ENCODE data around the gene TRIM42.

TRIM42 gene

DNA sequence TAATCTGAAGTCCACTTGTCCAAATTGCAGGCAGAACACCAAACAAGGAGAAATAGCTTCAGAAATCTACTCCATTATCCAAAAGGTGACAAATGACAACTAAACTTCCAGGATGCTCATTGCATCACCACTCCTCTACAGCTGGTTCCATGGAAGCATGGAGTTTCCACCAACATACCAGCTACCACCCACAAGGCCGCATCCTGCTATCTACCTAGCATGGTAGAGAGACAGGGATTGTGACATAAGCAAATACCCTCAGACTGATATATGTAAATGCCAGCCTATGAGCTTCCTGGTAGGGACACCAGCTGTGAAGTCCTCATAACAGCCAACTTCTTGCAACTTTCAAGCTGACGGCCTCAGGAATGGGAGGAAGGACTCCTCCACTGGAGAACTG, at the start of gene TRIM42:
Gene TRIM42, plus strand, starts transcription at position 301 of the 400 bp plus-strand sequence. CDS start 166 bp downstream, outside the sequence.
- no peak for DNase-seq (ENCODE audit: low spot score)

GRCh38 chr3:140628606-140629005, 49.3 kb upstream of the TRIM42 start:
- DNase-seq (ENCODE audit: low spot score) = no peak

DNA sequence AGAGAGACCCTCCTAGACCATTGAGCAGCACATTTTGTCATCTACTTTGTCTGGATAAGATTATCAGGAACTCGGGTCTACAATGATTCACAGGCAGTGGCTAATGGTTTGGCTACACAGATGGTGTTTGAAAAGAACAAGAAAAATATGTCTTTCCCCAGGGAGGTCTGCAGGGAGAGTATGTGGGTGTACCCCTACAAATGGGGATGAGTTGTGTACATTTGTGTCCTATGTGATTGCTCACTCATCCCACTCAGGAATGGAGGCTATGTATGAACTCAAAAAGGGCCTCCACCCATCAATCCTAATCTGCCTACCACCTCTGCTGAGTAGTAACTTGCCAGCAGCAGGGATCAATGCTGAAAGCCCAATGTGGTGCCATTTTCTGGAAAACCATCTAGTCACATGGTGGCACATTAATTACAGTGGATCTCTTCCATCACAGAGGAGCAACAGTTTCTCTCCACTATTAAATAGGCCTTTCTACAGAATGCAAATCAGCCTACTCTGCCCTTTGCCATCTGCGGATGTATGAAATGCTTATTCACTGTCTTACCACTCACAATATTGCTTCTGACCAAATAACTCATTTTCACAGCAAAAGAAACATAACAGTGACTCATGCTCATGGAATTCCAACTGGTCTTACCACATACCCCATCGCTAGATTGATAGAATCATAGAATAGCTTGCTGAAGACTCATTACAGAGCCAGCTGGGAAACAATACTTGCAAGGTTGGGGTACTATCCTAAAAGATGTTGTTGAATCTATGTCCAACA, 48.3 kb upstream of the TRIM42 start:
- no peak for DNase-seq (ENCODE audit: low spot score)

DNA sequence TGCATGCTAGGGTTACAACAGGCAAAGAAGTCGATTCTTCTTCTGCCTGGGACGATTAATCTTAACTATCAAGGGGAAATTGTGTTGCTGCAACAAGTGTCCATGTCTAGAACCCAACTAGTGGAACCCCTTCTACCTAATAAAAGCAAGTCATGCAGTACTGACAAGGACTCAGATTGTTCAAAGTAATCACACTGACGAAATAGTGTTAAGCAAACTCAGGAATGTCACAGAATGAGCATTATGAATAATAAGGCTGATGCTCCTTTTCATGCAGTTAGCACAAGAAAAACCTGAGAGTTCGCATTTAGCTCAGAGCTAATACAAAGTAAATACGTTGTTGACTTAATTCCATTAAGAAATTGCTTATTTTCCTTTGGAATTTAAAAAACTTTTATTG, 47.5 kb upstream of the TRIM42 start:
- DNase-seq (ENCODE audit: low spot score) = no peak

GRCh38 chr3:140630866-140631265, 47.0 kb upstream of the TRIM42 start:
- DNase-seq (ENCODE audit: low spot score) = no peak

DNA sequence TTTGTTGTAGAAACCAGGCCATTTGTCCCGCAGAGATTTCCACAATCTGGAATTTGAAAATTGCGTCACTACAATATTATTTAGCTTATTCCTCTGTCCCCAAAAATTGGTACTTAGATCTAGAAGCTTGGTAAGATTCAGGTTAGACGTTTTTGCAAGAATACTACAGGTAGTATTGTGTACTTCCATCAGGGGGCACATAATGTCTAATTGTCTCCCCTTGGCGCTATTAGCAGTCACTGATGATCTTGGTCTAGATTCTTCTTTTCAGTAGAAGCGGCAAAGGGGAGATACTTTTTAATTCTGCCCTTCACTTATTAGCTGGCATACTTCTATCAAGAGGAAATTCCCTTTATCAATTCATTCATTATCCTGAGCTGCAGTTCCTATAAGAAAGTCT, 42.6 kb upstream of the TRIM42 start:
- DNase-seq (ENCODE audit: low spot score) = no peak

GRCh38 chr3:140636406-140637138, 41.3 kb upstream of the TRIM42 start:
- no peak for DNase-seq (ENCODE audit: low spot score)

DNA sequence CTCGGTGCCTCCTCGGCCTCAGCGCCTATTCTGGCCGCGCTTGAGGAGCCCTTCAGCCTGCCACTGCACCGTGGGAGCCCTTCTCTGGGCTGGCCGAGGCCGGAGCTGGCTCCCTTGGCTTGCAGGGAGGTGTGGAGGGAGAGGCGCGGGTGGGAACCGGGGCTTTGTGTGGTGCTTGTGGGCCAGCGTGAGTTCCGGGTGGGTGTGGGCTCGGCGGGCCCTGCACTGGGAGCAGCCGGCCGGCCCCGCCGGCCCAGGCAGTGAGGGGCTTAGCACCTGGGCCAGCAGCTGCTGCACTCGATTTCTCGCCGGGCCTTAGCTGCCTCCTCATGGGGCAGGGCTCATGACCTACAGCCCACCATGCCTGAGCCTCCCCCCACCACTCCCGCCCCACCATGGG, 26.6 kb upstream of the TRIM42 start:
- DNase-seq (ENCODE audit: low spot score) = no peak

DNA sequence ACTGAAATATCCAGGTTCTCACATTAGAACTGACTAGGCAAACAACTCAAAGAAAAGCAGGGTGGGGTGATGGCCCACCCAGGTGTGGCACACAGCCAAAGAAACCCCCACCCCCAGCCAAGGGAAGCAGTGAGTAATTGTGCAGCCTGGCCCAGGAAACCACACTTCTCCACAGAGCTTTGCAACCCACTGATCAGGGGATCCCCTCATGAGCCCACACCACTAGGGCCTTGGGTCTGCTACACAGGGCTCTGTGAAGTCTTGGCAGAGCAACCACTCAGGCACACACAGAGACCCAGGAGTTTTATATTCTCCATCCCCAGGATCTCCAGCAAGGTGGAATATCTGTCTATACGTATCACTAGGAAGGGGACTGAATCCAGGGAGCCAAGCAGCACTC, 22.2 kb upstream of the TRIM42 start:
- DNase-seq (ENCODE audit: low spot score) = no peak

DNA sequence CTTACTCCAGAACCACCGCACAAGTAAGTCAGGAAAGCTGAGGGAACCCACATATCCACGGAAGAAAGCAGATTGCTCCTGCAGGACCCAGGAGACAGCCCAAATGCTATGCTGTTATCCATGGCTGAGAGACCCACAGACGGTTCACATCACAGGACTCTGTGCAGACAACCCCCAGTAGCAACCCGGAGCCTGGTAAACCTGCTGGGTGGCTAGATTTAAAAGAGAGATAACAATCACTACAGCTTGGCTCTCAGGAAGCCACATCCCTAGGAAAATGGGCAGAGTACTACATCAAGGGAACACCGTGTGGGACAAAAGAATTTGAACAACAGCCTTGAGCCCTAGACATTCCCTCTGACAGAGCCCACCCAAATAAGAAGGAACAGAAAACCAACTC, 13.8 kb upstream of the TRIM42 start:
- no peak for DNase-seq (ENCODE audit: low spot score)

DNA sequence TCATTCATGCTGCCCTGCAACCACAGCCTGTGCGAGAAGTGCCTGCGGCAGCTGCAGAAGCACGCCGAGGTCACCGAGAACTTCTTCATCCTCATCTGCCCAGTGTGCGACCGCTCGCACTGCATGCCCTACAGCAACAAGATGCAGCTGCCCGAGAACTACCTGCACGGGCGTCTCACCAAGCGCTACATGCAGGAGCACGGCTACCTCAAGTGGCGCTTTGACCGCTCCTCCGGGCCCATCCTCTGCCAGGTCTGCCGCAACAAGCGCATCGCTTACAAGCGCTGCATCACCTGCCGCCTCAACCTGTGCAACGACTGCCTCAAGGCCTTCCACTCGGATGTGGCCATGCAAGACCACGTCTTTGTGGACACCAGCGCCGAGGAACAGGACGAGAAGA, 4.7 kb downstream of the TRIM42 start:
- no peak for DNase-seq (ENCODE audit: low spot score)

- no peak for DNase-seq (ENCODE audit: low spot score)
These were observed 8.3 kb downstream of the TRIM42 start for GRCh38 chr3:140686128-140686527.

DNA sequence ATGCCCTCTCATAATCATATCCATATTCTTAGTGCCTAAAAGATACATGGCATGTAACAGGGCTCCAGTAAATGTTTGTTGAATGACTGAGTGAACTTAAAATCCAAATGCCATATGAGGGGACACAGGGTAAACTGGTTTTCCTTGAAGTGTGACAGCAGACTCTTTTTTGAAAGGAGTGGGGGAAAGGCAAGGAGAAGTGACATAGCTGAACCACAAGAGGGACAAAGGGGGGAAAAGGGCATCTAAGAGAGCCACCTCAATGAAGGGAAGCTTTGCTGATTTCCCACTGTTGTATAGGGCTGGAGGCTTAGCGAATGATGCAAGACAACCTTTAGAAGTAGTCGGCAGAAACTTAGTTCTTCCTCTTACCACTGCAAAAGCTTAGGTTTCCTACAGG, 9.1 kb downstream of the TRIM42 start:
- no peak for DNase-seq (ENCODE audit: low spot score)

DNA sequence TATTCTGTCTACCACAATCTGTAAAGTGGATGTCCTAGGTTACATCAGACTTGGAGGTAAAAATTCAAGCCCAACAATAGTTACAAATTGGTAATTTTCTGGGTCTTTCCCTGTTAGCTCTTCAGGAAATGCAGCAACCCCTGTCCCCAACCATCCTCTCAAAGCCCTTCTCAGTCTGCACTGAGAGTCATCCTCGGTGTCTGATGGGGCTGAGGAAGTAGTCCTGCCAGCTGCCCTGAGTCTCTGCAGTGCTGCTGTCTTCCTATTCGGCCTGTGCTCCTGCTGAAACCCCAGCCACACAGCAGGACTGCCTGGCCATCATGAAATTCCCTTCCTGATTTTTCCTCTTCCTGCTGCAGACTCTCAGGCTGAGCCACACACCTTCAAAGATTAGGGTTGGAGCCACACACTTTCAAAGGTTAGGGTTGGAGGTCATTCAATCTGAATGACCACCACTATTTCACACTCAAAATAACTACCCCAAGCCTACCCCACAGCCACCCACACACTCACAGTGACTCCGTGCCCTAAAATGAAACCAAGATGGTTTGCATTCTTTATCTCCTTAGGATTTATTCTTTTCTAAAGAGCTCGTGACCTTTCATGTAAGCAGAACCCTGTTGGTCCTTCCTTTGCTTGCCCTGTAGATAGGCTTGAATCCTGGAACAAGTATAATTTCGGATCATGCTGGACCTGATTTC, 17.6 kb downstream of the TRIM42 start:
- DNase-seq (ENCODE audit: low spot score) = no peak

DNA sequence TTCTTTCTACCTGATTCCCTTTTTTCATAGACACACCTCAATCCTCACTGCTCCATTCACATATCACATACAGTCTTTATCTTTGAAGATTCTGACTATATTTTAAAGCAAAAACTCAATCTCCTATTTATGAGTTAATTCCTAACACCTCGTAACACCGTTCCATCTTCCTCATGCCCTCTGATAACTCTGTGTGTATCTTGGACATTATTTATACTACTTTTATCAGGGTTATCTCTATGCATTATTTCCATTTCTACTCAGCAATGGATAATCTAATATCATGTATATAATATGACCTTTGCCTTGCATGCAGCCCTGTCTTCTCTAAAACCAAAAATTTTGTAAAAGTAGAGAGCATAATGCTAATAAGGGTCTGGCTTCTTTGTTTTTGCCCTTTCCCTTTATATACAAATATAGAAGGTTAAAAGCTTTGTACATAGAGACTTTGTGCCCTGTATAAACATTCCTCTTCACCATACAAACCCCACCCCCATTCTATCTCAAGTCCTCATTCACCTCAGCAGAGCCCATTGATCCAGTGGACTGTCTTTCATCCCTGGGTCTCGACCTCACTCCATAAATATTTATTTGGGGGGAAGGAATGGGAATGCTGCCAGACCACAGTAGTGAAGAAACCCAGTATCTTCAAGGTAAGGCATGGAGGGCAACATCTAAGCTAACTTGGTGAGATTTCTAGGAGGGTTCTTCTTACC, 21.8 kb downstream of the TRIM42 start:
- DNase-seq (ENCODE audit: low spot score) = no peak

- DNase-seq (ENCODE audit: low spot score) = no peak
These were observed 24.4 kb downstream of the TRIM42 start for GRCh38 chr3:140702281-140702680.

- DNase-seq (ENCODE audit: low spot score) = no peak
These were observed 25.6 kb downstream of the TRIM42 start for GRCh38 chr3:140703496-140703895.

DNA sequence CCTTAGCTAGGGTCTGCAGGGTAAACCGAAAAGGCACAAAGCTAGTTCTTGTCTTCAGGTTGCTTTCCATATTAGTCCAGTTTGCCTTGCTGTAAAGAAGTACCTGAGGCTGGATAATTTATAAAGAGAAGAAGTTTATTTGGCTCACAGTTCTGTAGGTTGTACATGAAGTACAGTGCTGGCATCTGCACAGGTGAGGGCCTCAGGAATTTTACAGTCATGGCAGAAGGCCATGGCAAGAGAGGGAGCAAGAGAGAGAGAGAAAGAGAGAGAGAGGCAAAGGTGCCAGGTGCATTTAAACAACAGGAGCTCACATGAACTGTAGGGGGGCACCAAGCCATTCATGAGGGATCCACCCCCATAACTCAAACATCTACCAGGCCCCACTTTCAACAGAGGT, 26.9 kb downstream of the TRIM42 start:
- DNase-seq (ENCODE audit: low spot score) = no peak

DNA sequence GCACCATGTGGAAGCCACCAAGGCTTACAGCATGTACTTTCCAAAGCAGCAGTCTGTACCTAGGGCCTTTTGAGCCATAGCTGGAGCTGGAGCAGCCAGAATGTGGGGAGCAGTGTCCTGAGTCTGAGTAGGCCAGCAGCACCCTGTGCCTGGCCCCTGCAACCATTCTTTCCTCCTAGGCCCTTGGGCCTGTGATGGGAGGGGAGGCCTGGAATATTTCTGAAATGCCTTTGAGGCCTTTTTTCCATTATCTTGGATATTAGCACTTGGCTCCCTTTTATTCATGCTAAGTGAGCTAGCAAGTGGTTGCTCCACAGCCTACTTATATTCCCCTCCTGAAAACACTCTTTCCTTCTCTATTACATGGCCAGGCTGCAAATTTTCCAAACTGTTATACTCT, 28.1 kb downstream of the TRIM42 start:
- DNase-seq (ENCODE audit: low spot score) = no peak

DNA sequence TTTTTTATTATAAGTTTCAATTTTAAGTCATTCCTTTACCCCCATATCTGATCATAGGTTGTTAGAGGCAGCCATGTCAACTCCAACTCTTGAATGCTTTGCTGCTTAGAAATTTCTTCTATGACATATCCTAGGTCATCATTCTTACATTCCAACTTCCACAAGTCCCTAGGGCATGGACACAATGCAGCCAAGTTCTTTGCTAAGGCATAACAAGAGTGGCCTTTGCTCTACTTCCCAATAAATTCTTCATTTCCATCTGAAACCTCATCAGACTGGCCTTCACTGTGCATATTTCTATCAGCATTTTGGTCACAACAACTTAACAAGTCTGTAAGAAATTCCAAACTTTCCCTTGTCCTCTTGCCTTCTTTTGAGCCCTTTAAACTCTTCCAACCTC, 28.5 kb downstream of the TRIM42 start:
- no peak for DNase-seq (ENCODE audit: low spot score)

GRCh38 chr3:140708815-140709214, 31.0 kb downstream of the TRIM42 start:
- DNase-seq (ENCODE audit: low spot score) = no peak

GRCh38 chr3:140709751-140710150, 31.9 kb downstream of the TRIM42 start:
- DNase-seq (ENCODE audit: low spot score) = no peak

Measured in CD4-positive, alpha-beta T cell treated with Interleukin-15 for 4 hours (primary cell).